ENCODE measurements around the gene TNFAIP8L2. TPM values are rescaled to one million over a fixed set of nuclear protein-coding genes. Genes with fewer than 3 reads are reported as not detected.
"Not testable (repeated sequence)": the region's sequence is repeated elsewhere in the genome, so short reads cannot be mapped to it uniquely, and the experiment has no call there.

The TNFAIP8L2 gene
- total RNA-seq, 3 donors from 2014 or later: 5.6 to 6.9 (median 5.7) TPM

GRCh38 chr1:151189637-151190445 is 33.4 kb downstream of the TNFAIP8L2 start, which contains the start of gene VPS72:
TSS of gene VPS72 (minus strand) at chr1:151190197. CDS start at chr1:151190121, 76 bp downstream.
- peak; percentile 79 to 83 for DNase-seq (ENCODE audit: low spot score in 2 of 2)
- no peaks in the 10 kb centered on the region for H3K9me3 ChIP-seq
- H3K36me3 ChIP-seq: no peaks in the 10 kb centered on the region
- peak within 1 kb of the TSS; percentile 85 to 86 for H3K27ac ChIP-seq
- TF ChIP-seq, protein P1, sequence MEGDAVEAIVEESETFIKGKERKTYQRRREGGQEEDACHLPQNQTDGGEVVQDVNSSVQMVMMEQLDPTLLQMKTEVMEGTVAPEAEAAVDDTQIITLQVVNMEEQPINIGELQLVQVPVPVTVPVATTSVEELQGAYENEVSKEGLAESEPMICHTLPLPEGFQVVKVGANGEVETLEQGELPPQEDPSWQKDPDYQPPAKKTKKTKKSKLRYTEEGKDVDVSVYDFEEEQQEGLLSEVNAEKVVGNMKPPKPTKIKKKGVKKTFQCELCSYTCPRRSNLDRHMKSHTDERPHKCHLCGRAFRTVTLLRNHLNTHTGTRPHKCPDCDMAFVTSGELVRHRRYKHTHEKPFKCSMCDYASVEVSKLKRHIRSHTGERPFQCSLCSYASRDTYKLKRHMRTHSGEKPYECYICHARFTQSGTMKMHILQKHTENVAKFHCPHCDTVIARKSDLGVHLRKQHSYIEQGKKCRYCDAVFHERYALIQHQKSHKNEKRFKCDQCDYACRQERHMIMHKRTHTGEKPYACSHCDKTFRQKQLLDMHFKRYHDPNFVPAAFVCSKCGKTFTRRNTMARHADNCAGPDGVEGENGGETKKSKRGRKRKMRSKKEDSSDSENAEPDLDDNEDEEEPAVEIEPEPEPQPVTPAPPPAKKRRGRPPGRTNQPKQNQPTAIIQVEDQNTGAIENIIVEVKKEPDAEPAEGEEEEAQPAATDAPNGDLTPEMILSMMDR (IDR thresholded peaks at IDR 0.05): peak; percentile 31 to 59 (median 56)
- TF ChIP-seq POLR2A (IDR thresholded peaks at IDR 0.05) (peak; percentile 39), POLR2AphosphoS5 (IDR thresholded peaks at IDR 0.05) (peak; percentile 28 to 85 (median 77))
- H3K4me1 ChIP-seq: peaks cover 0 to 12% of the 10 kb centered on the region in 2 donors
- H3K4me3 ChIP-seq: peak within 1 kb of the TSS; percentile 86 to 93 (median 89)
- no peaks in the 10 kb centered on the region for H3K27me3 ChIP-seq
- intact Hi-C loops (cut with DNase I; ENCODE audit: low total_unique reads): no loop called here

DNA sequence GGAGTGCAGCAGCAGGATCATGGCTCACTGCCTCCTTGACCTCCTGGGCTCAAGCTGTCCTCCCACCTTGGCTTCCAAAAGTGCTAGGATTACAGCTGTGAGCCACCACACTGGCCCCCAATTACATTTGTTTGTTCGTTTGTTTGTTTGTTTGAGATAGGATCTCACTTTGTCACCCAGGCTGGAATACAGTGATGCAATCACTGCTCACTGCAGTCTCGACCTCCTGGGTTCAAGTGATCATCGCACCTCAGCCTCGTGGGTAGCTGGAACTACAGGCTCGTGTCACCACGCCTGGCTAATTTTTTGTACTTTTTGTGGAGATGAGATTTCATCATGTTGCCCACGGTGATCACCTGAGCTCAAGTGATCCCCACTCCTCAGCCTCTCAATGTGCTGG is 35.6 kb downstream of the TNFAIP8L2 start:
- no peak for DNase-seq (ENCODE audit: low spot score in 2 of 2)
- H3K4me3 ChIP-seq: no peak overlapping the region
- no peak for TF ChIP-seq POLR2A (IDR thresholded peaks at IDR 0.05)
- TF ChIP-seq POLR2AphosphoS5 (IDR thresholded peaks at IDR 0.05): no peak
- TF ChIP-seq, protein P1 (IDR thresholded peaks at IDR 0.05): no peak
- H3K9me3 ChIP-seq: no peaks in the 10 kb centered on the region
- intact Hi-C loops (cut with DNase I; ENCODE audit: low total_unique reads): no loop called here
- H3K4me1 ChIP-seq: peaks cover 0 to 12% of the 10 kb centered on the region in 2 donors
- no peaks in the 10 kb centered on the region for H3K27me3 ChIP-seq
- H3K27ac ChIP-seq: no peak overlapping the region
- no peaks in the 10 kb centered on the region for H3K36me3 ChIP-seq

- H3K4me3 ChIP-seq: no peak overlapping the region
- TF ChIP-seq, protein P1 (IDR thresholded peaks at IDR 0.05): no peak
- TF ChIP-seq POLR2AphosphoS5 (IDR thresholded peaks at IDR 0.05): no peak
- TF ChIP-seq POLR2A (IDR thresholded peaks at IDR 0.05): no peak
- H3K27me3 ChIP-seq: no peaks in the 10 kb centered on the region
- H3K27ac ChIP-seq: no peak overlapping the region
- no peaks in the 10 kb centered on the region for H3K36me3 ChIP-seq
- H3K4me1 ChIP-seq: peaks cover 0 to 10% of the 10 kb centered on the region in 2 donors
- no peaks in the 10 kb centered on the region for H3K9me3 ChIP-seq
- intact Hi-C loops (cut with DNase I; ENCODE audit: low total_unique reads): no loop called here
- DNase-seq (ENCODE audit: low spot score in 2 of 2): no peak
Measured at GRCh38 chr1:151193304-151193703, 36.9 kb downstream of the TNFAIP8L2 start.

GRCh38 chr1:151193856-151194255 is 37.4 kb downstream of the TNFAIP8L2 start:
- no peak for DNase-seq (ENCODE audit: low spot score in 2 of 2)
- no peaks in the 10 kb centered on the region for H3K36me3 ChIP-seq
- H3K4me1 ChIP-seq: peaks cover 0 to 5% of the 10 kb centered on the region in 2 donors
- no peaks in the 10 kb centered on the region for H3K27me3 ChIP-seq
- peak overlapping the region in 1 of 2 donors; percentile 92 for H3K27ac ChIP-seq
- H3K4me3 ChIP-seq: no peak overlapping the region
- no peaks in the 10 kb centered on the region for H3K9me3 ChIP-seq
- intact Hi-C loops (cut with DNase I; ENCODE audit: low total_unique reads): no loop called here
- TF ChIP-seq, protein P1 (IDR thresholded peaks at IDR 0.05): no peak
- TF ChIP-seq POLR2AphosphoS5 (IDR thresholded peaks at IDR 0.05) (no peak), POLR2A (IDR thresholded peaks at IDR 0.05) (no peak)

GRCh38 chr1:151194894-151195594 is 38.6 kb downstream of the TNFAIP8L2 start:
- H3K27ac ChIP-seq: peak overlapping the region in 1 of 2 donors; percentile 92
- H3K27me3 ChIP-seq; H3K4me1 ChIP-seq; intact Hi-C loops (cut with DNase I; ENCODE audit: low total_unique reads); H3K36me3 ChIP-seq; H3K9me3 ChIP-seq: not testable (repeated sequence)
- peak; percentile 80 to 93 for DNase-seq (ENCODE audit: low spot score in 2 of 2)
- TF ChIP-seq POLR2AphosphoS5 (IDR thresholded peaks at IDR 0.05): peak; percentile 56 to 92 (median 67)
- peak overlapping the region in 2 of 3 donors; percentile 35 to 36 for H3K4me3 ChIP-seq

Data from breast epithelium (tissue), 4 donors.